Activated CD4-positive, alpha-beta T cell treated with anti-CD3 and anti-CD28 coated beads for 4 hours (primary cell): Measurements from ENCODE around the gene APC2.
"Not testable (repeated sequence)": the region's sequence is repeated elsewhere in the genome, so short reads cannot be mapped to it uniquely, and the experiment has no call there.

Source experiments
- DNase-seq, 2 donors: peaks; one replicate each; pipeline ENCODE4 v3.0.0-alpha.2; 2020

Gene APC2

GRCh38 chr19:1431759-1432506 is 18.0 kb upstream of the APC2 start:
- no peak for DNase-seq

- no peak for DNase-seq
Observed at GRCh38 chr19:1432507-1432887, 17.4 kb upstream of the APC2 start.

GRCh38 chr19:1433119-1434039 is 16.5 kb upstream of the APC2 start:
- no peak for DNase-seq

- DNase-seq, result no peak
Observed at GRCh38 chr19:1434040-1434366, 15.9 kb upstream of the APC2 start.

- DNase-seq, result no peak
Observed at GRCh38 chr19:1434577-1435060, 15.3 kb upstream of the APC2 start.

- no peak for DNase-seq
Observed at GRCh38 chr19:1435378-1435989, 14.4 kb upstream of the APC2 start.

- no peak for DNase-seq
Observed at GRCh38 chr19:1437609-1438008, 12.3 kb upstream of the APC2 start.

- DNase-seq, result peak; percentile 94 to 97
Observed at GRCh38 chr19:1438035-1438932, 11.6 kb upstream of the APC2 start, which contains the start of gene RPS15. TSS of gene RPS15 (plus strand) at chr19:1438396. CDS start at chr19:1438426, 30 bp downstream.

- DNase-seq, result no peak
Observed at GRCh38 chr19:1438933-1439354, 11.0 kb upstream of the APC2 start.

- not testable (repeated sequence) for DNase-seq
Observed at GRCh38 chr19:1439525-1440417, 10.2 kb upstream of the APC2 start.

GRCh38 chr19:1440418-1440801 is 9.5 kb upstream of the APC2 start:
- DNase-seq, result no peak

GRCh38 chr19:1441022-1441426 is 8.9 kb upstream of the APC2 start:
- no peak for DNase-seq

GRCh38 chr19:1441677-1442438 is 8.1 kb upstream of the APC2 start:
- no peak for DNase-seq

- DNase-seq, result peak; percentile 69 to 74
Observed at GRCh38 chr19:1445185-1445931, 4.6 kb upstream of the APC2 start.

- no peak for DNase-seq
Observed at GRCh38 chr19:1445932-1446712, 3.8 kb upstream of the APC2 start.

- DNase-seq, result no peak
Observed at GRCh38 chr19:1446713-1447481, 3.0 kb upstream of the APC2 start.

GRCh38 chr19:1447504-1447903 is 2.4 kb upstream of the APC2 start:
- DNase-seq, result no peak

- DNase-seq, result no peak
Observed at GRCh38 chr19:1447944-1448343, 2.0 kb upstream of the APC2 start.
